Liver (tissue), 9 donors: ENCODE results near the gene CFAP97. TPM values are rescaled to one million over a fixed set of nuclear protein-coding genes. Genes with fewer than 3 reads are reported as not detected.

Source experiments
- DNase-seq: peaks from one replicate; pipeline ENCODE4 v3.0.0-alpha.2; 2017; ENCODE audit warnings: low spot score
- H3K27ac ChIP-seq, 2 donors: one replicate each; pipeline ENCODE4 v1.7.0; 2013; ENCODE audit warnings: inconsistent platforms in 2 of 2, low read length in 2 of 2, control low read depth in 1 of 2, low read depth in 1 of 2, mild to moderate bottlenecking in 1 of 2
- H3K27me3 ChIP-seq, 4 donors: one replicate each; pipeline versions ENCODE4 v1.6.1 to v1.7.0; 2013; ENCODE audit warnings: low read length in 3 of 4, inconsistent platforms in 1 of 4, mild to moderate bottlenecking in 1 of 4, moderate library complexity in 1 of 4; ENCODE audit not compliant: control insufficient read depth in 4 of 4, insufficient read depth in 4 of 4
- H3K36me3 ChIP-seq, 4 donors: one replicate each; pipeline versions ENCODE4 v1.6.1 to v1.7.0; 2013; ENCODE audit warnings: low read length in 3 of 4, mild to moderate bottlenecking in 3 of 4, low read depth in 1 of 4, moderate library complexity in 1 of 4; ENCODE audit not compliant: control insufficient read depth in 4 of 4, insufficient read depth in 3 of 4
- H3K4me1 ChIP-seq, 4 donors: one replicate each; pipeline versions ENCODE4 v1.6.1 to v1.7.0; 2013; ENCODE audit warnings: low read length in 3 of 4, mild to moderate bottlenecking in 3 of 4, moderate library complexity in 1 of 4; ENCODE audit not compliant: control insufficient read depth in 4 of 4, insufficient read depth in 4 of 4
- H3K4me3 ChIP-seq, 3 donors: one replicate each; pipeline versions ENCODE4 v1.6.1 to v1.7.0; 2013; ENCODE audit warnings: low read length in 3 of 3, control low read depth in 1 of 3, low read depth in 1 of 3, mild to moderate bottlenecking in 1 of 3
- H3K9ac ChIP-seq, 2 donors: one replicate each; pipeline ENCODE4 v1.7.0; 2013; ENCODE audit warnings: low read length in 2 of 2, mild to moderate bottlenecking in 2 of 2, moderate library complexity in 2 of 2, control low read depth in 1 of 2, low read depth in 1 of 2
- H3K9me3 ChIP-seq, 4 donors: one replicate each; pipeline versions ENCODE4 v1.6.1 to v1.7.0; 2013; ENCODE audit warnings: low read length in 3 of 4; ENCODE audit not compliant: control insufficient read depth in 4 of 4
- EGR1 ChIP-seq, 2 donors: IDR thresholded peaks; 2 replicates each; pipeline ENCODE4 v1.6.1; 2016 to 2018; ENCODE audit warnings: antibody characterized with exemption in 2 of 2, low read depth in 2 of 2
- FOXA1 ChIP-seq: IDR thresholded peaks from 2 replicates; pipeline ENCODE4 v1.6.1; 2016; ENCODE audit warnings: antibody characterized with exemption
- FOXA2 ChIP-seq: IDR thresholded peaks from 2 replicates; pipeline ENCODE4 v1.6.1; 2016; ENCODE audit warnings: antibody characterized with exemption
- GABPA ChIP-seq, 2 donors: IDR thresholded peaks in 1 of 2; conservative IDR thresholded peaks in 1 of 2; 2 replicates each; pipeline ENCODE4 v1.6.1; 2016; ENCODE audit warnings: antibody characterized with exemption in 2 of 2, mild to moderate bottlenecking in 1 of 2, moderate library complexity in 1 of 2
- HNF4A ChIP-seq, 2 donors: conservative IDR thresholded peaks; 2 replicates each; pipeline ENCODE4 v1.6.1; 2016; ENCODE audit warnings: antibody characterized with exemption in 2 of 2, mild to moderate bottlenecking in 2 of 2
- JUND ChIP-seq, 2 donors: IDR thresholded peaks; 2 replicates each; pipeline ENCODE4 v1.6.1; 2016; ENCODE audit warnings: antibody characterized with exemption in 2 of 2
- NR2F2 ChIP-seq: IDR thresholded peaks from 2 replicates; pipeline ENCODE4 v1.6.1; 2016; ENCODE audit warnings: antibody characterized with exemption
- RAD21 ChIP-seq, 2 donors: IDR thresholded peaks; 2 replicates each; pipeline ENCODE4 v1.6.1; 2016; ENCODE audit warnings: antibody characterized with exemption in 2 of 2, mild to moderate bottlenecking in 2 of 2
- REST ChIP-seq: IDR thresholded peaks from 2 replicates; pipeline ENCODE4 v1.6.1; 2016; ENCODE audit warnings: antibody characterized with exemption, mild to moderate bottlenecking
- RXRA ChIP-seq, 2 donors: IDR thresholded peaks; 2 replicates each; pipeline ENCODE4 v1.6.1; 2017 to 2018; ENCODE audit warnings: antibody characterized with exemption in 2 of 2, mild to moderate bottlenecking in 1 of 2
- SP1 ChIP-seq: IDR thresholded peaks from 2 replicates; pipeline ENCODE4 v1.6.1; 2018; ENCODE audit warnings: antibody characterized with exemption, mild to moderate bottlenecking
- YY1 ChIP-seq: IDR thresholded peaks from 2 replicates; pipeline ENCODE4 v1.6.1; 2016; ENCODE audit warnings: antibody characterized with exemption, mild to moderate bottlenecking
- WGBS: extraction: QIAGEN DNeasy Blood & Tissue Kit; methylation state at CpG from one replicate; pipeline ENCODE4 v1.1.7; 2013; 5-methylcytosine and 5-hydroxymethylcytosine counted together
- polyA plus RNA-seq, 2 donors: library from polyadenylated mRNA; stranded (reverse) in 1 of 2; unstranded in 1 of 2; fragments of 200-250 nt in 1 of 2; fragments of >200 nt in 1 of 2; fragmentation: Nextera tagmentation in 1 of 2; extraction: Ambion mirVana in 1 of 2; gene quantifications; one replicate each; pipeline versions ENCODE4 v1.2.1 to v1.2.3, GENCODE V29; 2013 to 2015
- total RNA-seq, 2 donors: library from RNA; depleted of rRNA; stranded (reverse); fragments of >200 nt; gene quantifications; one replicate each; pipeline ENCODE4 v1.2.3, GENCODE V29; 2014
- TF ChIP-seq, protein P1 (sequence below): fragments of 150-350 bp; IDR thresholded peaks from 2 replicates; pipeline ENCODE4 v1.5.1; 2017; ENCODE audit warnings: improper control_type of control experiment, low read depth, low read length; ENCODE audit not compliant: missing input control
- TF ChIP-seq, protein P2 (sequence below): IDR thresholded peaks from 2 replicates; pipeline ENCODE4 v1.6.1; 2016; ENCODE audit warnings: antibody characterized with exemption
- donor health status: healthy.
- donor health status: healthy.
- donor health status: healthy.
- donor health status: healthy.
- donor health status: healthy.

Gene CFAP97
- total RNA-seq (10 to 100 TPM; 13.7 to 23.7 TPM), polyA plus RNA-seq (10 to 100 TPM in 1 of 2 donors, 1 to 10 TPM in 1; 7.5 to 30.9 TPM)

DNA sequence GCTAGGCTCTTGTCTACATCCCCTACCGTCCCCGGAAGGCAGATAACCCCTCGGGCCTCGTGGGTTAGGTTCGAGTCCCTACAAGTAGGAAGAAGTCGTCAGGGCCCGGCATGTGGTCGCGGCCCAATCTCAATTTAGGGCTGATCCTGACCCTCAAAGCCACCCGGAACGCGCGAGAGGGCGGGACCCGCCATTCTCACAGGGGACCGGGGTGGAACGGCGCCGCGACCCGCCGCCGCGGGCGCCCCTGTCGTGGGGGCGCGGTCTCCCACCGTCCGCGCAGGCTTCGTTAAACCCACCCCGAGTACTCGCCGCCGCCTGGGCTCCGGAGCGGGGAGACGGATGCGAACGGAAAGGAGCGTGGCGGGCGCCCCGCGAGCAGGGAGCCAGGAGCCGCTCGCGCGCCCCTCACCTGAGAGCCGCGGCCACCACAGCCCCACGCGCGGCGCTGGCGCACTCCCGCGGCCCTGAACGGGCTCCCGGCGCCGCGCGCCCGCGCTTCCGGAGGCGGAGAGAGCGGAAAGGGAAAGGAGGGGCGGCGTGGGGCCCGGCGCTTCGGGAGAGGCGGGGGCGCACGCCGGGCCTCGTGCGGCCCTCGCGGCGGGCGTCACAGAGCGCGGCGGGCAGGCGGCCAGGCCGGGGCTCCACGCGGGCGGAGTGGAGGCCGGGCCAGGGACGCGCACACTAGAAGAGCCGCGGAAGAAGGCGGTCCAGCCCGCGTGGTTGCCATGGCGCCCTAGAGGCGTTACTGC lies at the start of gene CFAP97:
TSS of gene CFAP97 (minus strand) at position 515 of the 752 bp plus-strand sequence. CDS start 12,804 bp downstream, outside the sequence.
- no peaks in the 10 kb centered on the region for H3K36me3 ChIP-seq
- peak within 1 kb of the TSS; percentile 95 to 99 for H3K27ac ChIP-seq
- H3K4me1 ChIP-seq: peaks cover 0 to 32% (median 25%) of the 10 kb centered on the region in 4 donors
- peak; percentile 79 for DNase-seq
- no peaks in the 10 kb centered on the region for H3K9me3 ChIP-seq
- H3K27me3 ChIP-seq: no peaks in the 10 kb centered on the region
- H3K4me3 ChIP-seq: peak within 1 kb of the TSS; percentile 73 to 81 (median 81)
- TF ChIP-seq GABPA (IDR thresholded peaks at IDR 0.05 in 1 of 2, conservative IDR thresholded peaks at IDR 0.05 in 1 of 2) (peak in 1 of 2 donors; percentile 63), EGR1 (IDR thresholded peaks at IDR 0.05; ENCODE audit: low read depth in 2 of 2) (peak in 1 of 2 donors; percentile 9), NR2F2 (no peak), YY1 (peak; percentile 14)
- TF ChIP-seq, protein P1, sequence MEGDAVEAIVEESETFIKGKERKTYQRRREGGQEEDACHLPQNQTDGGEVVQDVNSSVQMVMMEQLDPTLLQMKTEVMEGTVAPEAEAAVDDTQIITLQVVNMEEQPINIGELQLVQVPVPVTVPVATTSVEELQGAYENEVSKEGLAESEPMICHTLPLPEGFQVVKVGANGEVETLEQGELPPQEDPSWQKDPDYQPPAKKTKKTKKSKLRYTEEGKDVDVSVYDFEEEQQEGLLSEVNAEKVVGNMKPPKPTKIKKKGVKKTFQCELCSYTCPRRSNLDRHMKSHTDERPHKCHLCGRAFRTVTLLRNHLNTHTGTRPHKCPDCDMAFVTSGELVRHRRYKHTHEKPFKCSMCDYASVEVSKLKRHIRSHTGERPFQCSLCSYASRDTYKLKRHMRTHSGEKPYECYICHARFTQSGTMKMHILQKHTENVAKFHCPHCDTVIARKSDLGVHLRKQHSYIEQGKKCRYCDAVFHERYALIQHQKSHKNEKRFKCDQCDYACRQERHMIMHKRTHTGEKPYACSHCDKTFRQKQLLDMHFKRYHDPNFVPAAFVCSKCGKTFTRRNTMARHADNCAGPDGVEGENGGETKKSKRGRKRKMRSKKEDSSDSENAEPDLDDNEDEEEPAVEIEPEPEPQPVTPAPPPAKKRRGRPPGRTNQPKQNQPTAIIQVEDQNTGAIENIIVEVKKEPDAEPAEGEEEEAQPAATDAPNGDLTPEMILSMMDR: no peak
- under 1% methylated on average over 103 of the region's 103 CpGs for WGBS
- H3K9ac ChIP-seq: peak within 1 kb of the TSS; percentile 89 to 99

GRCh38 chr4:185249105-185249504 lies 45.3 kb upstream of the CFAP97 start:
- TF ChIP-seq JUND (IDR thresholded peaks at IDR 0.05): no peak
- no peak for TF ChIP-seq HNF4A (conservative IDR thresholded peaks at IDR 0.05)

GRCh38 chr4:185248393-185249039 lies 44.7 kb upstream of the CFAP97 start:
- Histone ChIP-seq H3K27me3 (no peaks in the 10 kb centered on the region), H3K36me3 (peaks cover 0 to 2% (median 0%) of the 10 kb centered on the region in 4 donors), H3K27ac (no peak overlapping the region), H3K9me3 (no peaks in the 10 kb centered on the region), H3K4me3 (no peak overlapping the region), H3K9ac (no peak overlapping the region), H3K4me1 (peaks cover 0 to 2% (median 0%) of the 10 kb centered on the region in 4 donors)
- WGBS: 97% methylated on average over 3 of the region's 3 CpGs
- DNase-seq: no peak
- TF ChIP-seq, protein P2, sequence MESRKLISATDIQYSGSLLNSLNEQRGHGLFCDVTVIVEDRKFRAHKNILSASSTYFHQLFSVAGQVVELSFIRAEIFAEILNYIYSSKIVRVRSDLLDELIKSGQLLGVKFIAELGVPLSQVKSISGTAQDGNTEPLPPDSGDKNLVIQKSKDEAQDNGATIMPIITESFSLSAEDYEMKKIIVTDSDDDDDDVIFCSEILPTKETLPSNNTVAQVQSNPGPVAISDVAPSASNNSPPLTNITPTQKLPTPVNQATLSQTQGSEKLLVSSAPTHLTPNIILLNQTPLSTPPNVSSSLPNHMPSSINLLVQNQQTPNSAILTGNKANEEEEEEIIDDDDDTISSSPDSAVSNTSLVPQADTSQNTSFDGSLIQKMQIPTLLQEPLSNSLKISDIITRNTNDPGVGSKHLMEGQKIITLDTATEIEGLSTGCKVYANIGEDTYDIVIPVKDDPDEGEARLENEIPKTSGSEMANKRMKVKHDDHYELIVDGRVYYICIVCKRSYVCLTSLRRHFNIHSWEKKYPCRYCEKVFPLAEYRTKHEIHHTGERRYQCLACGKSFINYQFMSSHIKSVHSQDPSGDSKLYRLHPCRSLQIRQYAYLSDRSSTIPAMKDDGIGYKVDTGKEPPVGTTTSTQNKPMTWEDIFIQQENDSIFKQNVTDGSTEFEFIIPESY: no peak
- TF ChIP-seq JUND (IDR thresholded peaks at IDR 0.05) (no peak), FOXA2 (no peak), SP1 (no peak), HNF4A (conservative IDR thresholded peaks at IDR 0.05) (no peak), RAD21 (IDR thresholded peaks at IDR 0.05) (no peak), RXRA (IDR thresholded peaks at IDR 0.05) (no peak), REST (no peak), FOXA1 (no peak)
- TF ChIP-seq, protein P1: no peak

More at GRCh38 chr4:185249105-185249504, 45.3 kb upstream of the CFAP97 start:
- H3K4me3 ChIP-seq: no peak overlapping the region
- H3K9ac ChIP-seq: no peak overlapping the region
- H3K27ac ChIP-seq: no peak overlapping the region
- no peaks in the 10 kb centered on the region for H3K9me3 ChIP-seq
- DNase-seq: no peak
- 89% methylated on average over 2 of the region's 2 CpGs for WGBS
- H3K27me3 ChIP-seq: no peaks in the 10 kb centered on the region
- peaks cover 0 to 2% (median 0%) of the 10 kb centered on the region in 4 donors for H3K4me1 ChIP-seq
- peaks cover 0 to 2% (median 0%) of the 10 kb centered on the region in 4 donors for H3K36me3 ChIP-seq
